Measurements from ENCODE around the gene HPF1.
"Not testable (repeated sequence)": the region's sequence is repeated elsewhere in the genome, so short reads cannot be mapped to it uniquely, and the experiment has no call there.

Gene HPF1

DNA sequence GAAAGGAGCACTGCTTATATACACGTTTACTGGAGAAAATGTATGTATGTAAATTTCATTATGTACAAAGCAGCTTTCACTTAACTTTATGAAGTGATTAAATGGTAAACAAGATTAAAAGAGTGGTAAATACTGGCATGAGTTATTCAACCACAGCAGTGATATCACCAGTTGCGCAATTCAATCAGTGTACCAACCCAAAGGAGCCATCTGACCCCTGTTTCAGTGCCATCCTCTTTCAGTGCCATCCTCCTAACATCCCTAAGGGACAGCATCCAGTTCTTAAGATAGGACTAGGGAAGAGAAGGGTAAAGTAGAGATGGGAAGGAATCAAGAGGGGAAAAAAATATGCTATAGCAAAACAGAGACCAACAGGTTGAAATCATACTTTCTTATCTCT lies 16.2 kb downstream of the HPF1 start:
- DNase-seq (ENCODE audit: low read depth in 2 of 2, low spot score in 1 of 2), result no peak

DNA sequence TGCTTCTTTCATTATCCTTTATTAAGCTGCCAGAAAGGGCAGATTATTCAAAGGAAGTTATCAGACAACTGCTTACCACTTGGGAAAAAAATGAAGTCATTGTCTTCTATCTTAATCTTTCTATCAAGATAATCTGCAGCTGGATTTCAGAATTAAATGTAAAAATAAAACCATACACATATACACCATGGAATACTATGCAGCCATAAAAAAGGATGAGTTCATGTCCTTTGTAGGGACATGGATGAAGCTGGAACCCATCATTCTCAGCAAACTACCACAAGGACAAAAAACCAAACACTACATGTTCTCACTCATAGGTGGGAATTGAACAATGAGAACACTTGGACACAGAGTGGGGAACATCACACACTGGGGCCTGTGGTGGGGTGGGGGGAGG lies 19.1 kb downstream of the HPF1 start:
- DNase-seq (ENCODE audit: low read depth in 2 of 2, low spot score in 1 of 2), result not testable (repeated sequence)

DNA sequence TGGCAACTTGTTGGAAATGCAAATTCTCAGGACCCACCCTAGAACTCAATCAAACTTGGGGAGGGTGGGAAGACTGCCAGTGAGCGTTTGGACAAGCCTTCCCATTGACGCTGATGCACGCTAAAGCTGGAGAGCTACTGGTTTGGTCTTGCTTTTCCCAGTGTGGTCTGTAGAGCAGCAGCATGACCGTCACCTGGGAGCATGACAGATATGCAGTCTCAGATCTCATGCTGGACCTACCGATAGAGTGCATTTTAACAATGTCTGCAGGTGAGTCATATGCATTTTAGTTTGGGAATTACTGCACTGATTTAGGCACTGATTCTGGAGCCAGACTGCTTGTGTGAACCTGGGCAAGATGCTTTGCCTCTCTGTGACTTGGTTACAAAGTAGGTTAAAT lies 27.2 kb downstream of the HPF1 start:
- no peak for DNase-seq (ENCODE audit: low read depth in 2 of 2, low spot score in 1 of 2)

DNA sequence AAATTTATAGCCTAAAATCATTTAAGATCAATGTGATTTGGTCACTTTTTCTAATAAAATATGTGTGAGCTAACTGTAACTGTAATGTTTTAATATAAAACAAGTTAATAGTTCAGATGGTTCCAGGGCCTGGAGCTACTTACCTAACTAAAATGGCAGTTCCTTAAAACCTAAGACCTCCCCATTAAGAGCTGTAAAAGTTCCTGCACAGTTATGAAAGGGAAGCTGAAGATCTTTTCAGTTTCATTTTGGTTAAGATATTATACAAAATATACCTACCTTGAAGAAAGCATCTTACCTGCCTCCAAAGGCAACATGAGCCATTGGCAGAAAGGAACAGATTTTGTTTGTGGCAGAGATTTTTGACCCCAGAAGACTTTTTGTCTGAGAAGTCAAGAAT lies 30.1 kb downstream of the HPF1 start:
- no peak for DNase-seq (ENCODE audit: low read depth in 2 of 2, low spot score in 1 of 2)

DNA sequence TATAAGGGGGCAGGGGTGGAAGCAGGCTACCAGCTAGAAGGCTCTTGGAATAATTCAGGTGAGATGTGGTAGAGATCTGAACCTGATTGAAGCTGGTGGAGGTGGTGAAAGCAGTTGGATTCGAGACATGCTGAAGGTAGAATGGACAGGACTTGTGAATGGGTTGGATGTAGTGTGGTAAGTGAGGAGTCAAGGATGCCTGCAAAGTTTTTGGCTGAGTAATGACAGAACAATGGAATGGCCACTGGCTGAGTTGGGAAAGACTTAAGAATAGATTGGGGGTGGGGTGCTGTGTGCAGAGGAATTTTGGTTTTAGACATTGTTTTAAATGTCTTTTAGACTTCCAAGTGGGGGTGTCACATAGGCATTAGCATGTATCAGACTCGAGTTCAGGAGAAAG lies 33.5 kb downstream of the HPF1 start:
- DNase-seq (ENCODE audit: low read depth in 2 of 2, low spot score in 1 of 2), result no peak

DNA sequence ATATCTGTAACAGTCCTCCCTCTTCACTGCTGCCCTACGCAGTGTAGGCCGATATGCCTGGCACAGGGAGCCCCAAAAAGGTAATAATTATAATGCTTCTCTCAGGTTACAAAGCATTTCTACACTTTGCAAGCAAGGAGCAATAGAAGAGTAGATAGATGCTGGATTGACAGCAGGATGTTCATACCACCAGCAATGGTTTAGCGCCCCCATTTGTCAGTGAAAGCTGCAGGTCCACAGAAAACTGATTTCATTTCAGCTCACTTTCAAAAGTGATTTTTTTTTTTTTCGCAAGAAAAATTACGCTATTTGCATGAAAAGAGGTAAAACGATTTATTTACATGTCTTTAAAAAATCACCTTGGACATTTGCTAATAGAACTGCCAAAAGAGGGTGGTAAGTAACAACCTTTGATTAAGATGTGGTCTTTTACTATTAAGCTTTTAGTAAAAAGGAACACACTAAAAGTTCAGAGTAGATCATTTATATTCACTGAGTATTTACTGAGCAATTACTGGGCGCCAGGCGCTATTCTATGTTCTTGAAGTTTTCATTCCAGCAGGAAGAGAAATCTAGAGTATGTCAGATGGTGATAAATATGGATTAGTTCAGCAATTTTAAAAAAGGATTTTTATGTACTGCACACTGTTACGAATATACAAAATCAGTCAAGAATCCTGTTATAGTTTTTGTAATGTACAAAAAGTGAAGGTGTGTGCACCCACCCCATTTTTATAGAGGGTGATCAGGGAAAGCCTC lies 34.4 kb downstream of the HPF1 start:
- DNase-seq (ENCODE audit: low read depth in 2 of 2, low spot score in 1 of 2), result no peak

DNA sequence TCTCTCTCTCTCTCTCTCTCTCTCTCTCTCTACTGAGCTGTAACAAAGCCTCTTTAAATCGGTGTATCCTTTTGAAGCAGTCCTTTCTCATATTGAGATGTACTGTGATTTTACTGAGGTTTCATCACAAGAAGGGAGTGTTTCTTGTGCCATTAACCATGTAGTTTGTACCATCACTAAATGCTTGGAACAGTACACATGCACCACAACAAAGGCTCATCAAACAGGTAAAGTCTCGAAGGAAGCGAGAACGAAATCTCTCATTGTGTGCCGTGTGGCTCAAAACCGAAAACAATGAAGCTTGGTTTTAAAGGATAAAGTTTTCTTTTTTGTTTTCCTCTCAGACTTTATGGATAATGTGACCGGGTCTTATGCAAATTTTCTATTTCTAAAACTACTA lies 37.2 kb downstream of the HPF1 start:
- no peak for DNase-seq (ENCODE audit: low read depth in 2 of 2, low spot score in 1 of 2)

DNA sequence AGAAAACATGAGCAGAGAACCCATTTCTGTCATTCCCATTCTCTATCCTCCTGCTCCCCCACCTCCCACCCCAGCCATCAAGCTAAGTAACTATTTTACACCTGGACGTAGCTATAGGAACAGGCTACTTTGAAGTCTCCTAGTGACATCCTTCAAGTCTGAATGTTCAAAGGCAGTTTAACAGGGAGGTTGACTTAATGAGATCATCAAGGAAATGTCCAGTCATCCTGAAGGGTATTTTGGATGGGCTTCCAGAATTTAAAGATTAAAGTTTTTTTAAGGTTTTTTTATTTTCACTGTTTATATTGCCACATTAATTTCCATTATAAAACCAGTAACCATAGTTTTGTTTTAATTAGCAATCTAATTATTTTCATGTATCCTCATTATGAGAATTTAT lies 41.1 kb downstream of the HPF1 start:
- DNase-seq (ENCODE audit: low read depth in 2 of 2, low spot score in 1 of 2), result no peak

DNA sequence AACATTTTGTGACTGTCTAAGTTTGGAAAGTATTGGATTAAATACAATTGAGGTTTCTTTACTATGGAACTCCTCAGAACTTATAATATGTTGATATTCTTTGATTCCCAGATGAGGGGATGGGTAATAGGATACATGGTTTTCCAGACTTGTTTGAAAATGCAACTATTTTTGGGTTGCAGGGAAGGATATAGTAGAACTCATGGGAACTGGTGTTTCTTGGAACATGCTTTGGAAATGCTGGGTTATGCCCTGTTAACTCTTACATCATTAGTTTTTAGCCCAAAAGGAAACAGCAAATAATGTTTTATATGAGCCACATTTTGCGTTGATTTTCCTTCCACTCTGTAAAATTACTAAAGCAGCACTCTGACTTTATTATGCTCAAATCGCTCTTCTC lies 41.9 kb downstream of the HPF1 start:
- DNase-seq (ENCODE audit: low read depth in 2 of 2, low spot score in 1 of 2), result no peak

DNA sequence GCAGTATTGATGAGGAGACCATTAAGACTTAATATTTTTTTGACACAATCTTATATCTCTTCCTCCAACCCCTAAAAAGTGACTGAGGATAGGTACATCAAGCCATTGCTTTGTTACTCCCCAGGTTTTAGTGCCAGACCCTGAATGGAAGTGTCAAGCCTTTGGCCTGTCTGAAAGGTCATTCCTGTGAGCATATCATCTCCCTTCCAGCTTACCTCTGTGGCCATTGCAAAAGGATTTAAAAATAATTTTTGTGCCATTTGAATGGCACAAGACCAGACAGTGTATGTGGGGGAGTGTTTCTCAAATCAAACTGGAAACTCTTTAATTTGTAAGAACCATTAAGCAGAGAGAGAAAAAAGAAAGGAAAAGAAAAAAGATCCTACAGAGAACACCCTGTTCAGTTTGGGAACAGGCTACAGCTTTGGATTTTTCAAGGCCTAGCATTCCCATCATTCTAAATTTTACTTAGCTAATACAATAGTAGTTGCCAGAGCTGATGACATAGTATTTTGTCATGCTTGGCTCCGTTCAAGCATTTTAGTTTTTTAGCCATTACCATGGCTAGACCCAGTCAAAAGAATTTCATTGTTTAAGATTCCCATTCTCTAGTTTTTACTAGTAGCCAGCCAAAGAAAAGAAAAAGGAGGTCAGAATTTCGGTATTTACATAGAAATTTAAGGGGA lies 49.6 kb downstream of the HPF1 start:
- DNase-seq (ENCODE audit: low read depth in 2 of 2, low spot score in 1 of 2), result no peak

DNA sequence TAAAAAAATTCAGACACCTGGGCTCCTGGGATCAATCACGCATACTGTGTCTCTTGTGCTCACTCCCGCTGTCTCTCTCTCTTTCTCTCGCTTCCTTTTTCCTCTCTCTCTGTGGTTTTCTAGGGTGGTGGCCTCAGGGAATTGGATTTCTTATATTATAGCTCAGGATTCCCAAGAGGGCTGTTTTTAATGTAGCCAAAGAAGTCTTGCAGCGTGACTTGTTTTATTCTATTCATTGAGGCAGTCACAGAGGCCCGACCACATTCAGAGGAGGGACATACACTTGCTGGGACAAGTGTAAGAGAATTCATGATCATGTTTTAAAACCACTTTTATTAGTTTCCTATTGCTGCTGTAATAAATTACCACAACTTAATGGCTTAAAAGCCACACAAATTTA lies 59.4 kb downstream of the HPF1 start:
- no peak for DNase-seq (ENCODE audit: low read depth in 2 of 2, low spot score in 1 of 2)

DNA sequence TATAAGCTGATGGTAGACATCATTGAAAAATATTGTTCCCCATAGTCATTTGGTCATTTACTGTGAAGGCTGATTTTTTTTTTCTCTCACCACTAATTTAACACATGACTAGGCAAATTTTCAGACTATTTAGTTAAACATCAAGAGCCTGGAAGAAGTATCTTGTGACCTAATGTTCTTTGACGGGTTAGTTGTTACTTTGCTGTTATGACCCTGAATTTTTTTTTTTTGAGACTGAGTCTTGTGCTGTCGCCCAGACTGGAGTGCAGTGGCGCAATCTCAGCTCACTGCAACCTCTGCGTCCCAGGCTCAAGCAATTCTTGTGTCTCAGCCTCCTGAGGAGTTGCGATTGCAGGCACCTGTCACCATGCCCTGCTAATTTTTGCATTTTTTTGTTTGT lies 67.0 kb downstream of the HPF1 start:
- no peak for DNase-seq (ENCODE audit: low read depth in 2 of 2, low spot score in 1 of 2)

DNA sequence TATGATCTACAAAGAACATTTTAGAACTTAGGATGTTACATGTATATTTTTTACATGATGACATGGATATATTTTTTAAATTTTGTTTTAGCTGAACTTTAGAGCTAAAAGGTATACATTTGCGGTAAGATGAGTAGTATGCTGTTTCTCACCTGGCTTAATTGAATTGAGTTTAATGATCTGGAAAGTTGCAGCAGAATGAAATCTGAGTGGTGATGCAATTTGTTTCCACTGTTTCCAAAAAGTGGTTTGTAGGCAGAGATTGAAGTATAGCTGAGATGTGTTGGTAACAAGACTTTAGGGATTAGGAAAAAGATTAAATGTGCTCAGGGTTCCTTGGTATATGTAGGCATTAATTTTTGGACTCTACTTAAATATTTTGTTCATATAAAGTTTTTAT lies 68.1 kb downstream of the HPF1 start:
- DNase-seq (ENCODE audit: low read depth in 2 of 2, low spot score in 1 of 2), result no peak

DNA sequence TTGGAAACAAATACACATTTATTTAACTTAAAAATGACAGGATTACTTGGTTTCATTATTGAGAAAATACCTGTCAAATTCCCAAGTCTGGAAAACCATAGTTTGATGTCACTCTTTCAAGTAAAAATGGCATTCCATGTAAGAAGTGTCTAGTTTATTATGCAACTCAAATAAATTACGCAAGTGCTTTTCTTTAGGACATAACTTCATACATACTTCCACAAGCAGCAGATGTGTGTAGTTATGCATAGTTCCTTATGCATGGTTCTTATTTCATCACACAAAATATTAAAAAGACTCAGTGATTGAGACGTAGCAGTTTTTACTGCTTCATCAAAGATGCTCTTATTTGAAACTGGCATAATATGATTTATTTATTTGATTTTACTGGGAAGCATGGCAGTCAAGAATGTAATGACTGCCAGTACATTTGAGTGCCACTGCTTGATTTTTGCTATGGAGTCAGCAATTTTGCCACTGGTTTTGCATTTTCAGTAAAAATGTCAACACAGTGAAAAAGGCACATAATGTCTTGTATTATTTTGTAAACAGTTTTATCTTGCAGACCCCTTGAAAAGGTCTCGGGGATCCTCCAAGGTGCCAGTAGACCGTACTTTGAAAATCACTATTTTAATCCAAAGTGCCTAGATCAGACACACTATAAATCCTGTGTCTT lies 75.2 kb downstream of the HPF1 start:
- no peak for DNase-seq (ENCODE audit: low read depth in 2 of 2, low spot score in 1 of 2)
